A549 (cell line): Measurements from ENCODE around the gene KIF1B.
"Not testable (repeated sequence)": the region's sequence is repeated elsewhere in the genome, so short reads cannot be mapped to it uniquely, and the experiment has no call there.

ENCODE experiments used
- CEBPB ChIP-seq, 2 experiments: fragments of >200 bp in 1 of 2; sonication (Bioruptor Twin) in 1 of 2; formaldehyde crosslinking in 1 of 2; IDR thresholded peaks; 2 replicates each; pipeline ENCODE4 v1.6.1; 2012 to 2016
- POLR2A ChIP-seq: IDR thresholded peaks from 2 replicates; pipeline ENCODE4 v1.6.1; 2012; ENCODE audit warnings: mild to moderate bottlenecking, low read length
- RAD21 ChIP-seq, 2 experiments: fragments of >200 bp in 1 of 2; sonication (Bioruptor Twin) in 1 of 2; formaldehyde crosslinking in 1 of 2; IDR thresholded peaks in 1 of 2; conservative IDR thresholded peaks in 1 of 2; 2 replicates in 1 of 2; 3 replicates in 1 of 2; pipeline ENCODE4 v1.6.1; 2012 to 2018; ENCODE audit warnings: inconsistent platforms in 1 of 2
- SMC3 ChIP-seq: fragments of >200 bp; sonication (Bioruptor Twin); formaldehyde crosslinking; IDR thresholded peaks from 3 replicates; pipeline ENCODE4 v1.6.1; 2018; ENCODE audit warnings: inconsistent platforms
- TP53 ChIP-seq: fragments of 250-450 bp; sonication (Bioruptor Pico); IDR thresholded peaks from 2 replicates; pipeline ENCODE4 v1.5.0; 2021; ENCODE audit warnings: mild to moderate bottlenecking, moderate library complexity
- TF ChIP-seq, protein P1 (sequence below): fragments of >200 bp; sonication (Bioruptor Twin); formaldehyde crosslinking; IDR thresholded peaks from 3 replicates; pipeline ENCODE4 v1.5.1; 2016
- TF ChIP-seq, protein P2 (sequence below): fragments of 200-600 bp; sonication (generic); IDR thresholded peaks from 2 replicates; pipeline ENCODE4 v1.6.1; 2016; ENCODE audit warnings: antibody characterized with exemption, mild to moderate bottlenecking, moderate library complexity

DNA sequence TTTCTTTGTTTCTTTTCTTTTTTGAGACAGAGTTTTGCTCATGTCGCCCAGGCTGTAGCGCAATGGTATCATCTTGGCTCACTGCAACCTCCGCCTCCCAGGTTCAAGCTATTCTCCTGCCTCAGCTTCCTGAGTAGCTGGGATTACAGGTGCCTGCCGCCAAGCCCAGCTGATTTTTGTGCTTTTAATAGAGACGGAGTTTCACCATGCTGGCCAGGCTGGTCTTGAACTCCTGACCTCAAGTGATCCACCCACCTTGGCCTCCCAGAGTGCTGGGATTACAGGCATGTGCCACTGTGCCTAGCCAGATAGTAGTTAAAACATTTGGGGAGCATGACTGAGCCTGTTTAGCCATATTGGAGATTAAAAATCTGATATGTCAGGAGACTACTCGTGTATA lies 10.3 kb downstream of the KIF1B start:
- TF ChIP-seq, protein P1, sequence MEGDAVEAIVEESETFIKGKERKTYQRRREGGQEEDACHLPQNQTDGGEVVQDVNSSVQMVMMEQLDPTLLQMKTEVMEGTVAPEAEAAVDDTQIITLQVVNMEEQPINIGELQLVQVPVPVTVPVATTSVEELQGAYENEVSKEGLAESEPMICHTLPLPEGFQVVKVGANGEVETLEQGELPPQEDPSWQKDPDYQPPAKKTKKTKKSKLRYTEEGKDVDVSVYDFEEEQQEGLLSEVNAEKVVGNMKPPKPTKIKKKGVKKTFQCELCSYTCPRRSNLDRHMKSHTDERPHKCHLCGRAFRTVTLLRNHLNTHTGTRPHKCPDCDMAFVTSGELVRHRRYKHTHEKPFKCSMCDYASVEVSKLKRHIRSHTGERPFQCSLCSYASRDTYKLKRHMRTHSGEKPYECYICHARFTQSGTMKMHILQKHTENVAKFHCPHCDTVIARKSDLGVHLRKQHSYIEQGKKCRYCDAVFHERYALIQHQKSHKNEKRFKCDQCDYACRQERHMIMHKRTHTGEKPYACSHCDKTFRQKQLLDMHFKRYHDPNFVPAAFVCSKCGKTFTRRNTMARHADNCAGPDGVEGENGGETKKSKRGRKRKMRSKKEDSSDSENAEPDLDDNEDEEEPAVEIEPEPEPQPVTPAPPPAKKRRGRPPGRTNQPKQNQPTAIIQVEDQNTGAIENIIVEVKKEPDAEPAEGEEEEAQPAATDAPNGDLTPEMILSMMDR: not testable (repeated sequence)
- TF ChIP-seq CEBPB (IDR thresholded peaks at IDR 0.05); SMC3; POLR2A; RAD21 (conservative IDR thresholded peaks at IDR 0.05 in 1 of 2, IDR thresholded peaks at IDR 0.05 in 1 of 2); TP53 (CRISPR knock-in tag): not testable (repeated sequence)
- TF ChIP-seq, protein P2, sequence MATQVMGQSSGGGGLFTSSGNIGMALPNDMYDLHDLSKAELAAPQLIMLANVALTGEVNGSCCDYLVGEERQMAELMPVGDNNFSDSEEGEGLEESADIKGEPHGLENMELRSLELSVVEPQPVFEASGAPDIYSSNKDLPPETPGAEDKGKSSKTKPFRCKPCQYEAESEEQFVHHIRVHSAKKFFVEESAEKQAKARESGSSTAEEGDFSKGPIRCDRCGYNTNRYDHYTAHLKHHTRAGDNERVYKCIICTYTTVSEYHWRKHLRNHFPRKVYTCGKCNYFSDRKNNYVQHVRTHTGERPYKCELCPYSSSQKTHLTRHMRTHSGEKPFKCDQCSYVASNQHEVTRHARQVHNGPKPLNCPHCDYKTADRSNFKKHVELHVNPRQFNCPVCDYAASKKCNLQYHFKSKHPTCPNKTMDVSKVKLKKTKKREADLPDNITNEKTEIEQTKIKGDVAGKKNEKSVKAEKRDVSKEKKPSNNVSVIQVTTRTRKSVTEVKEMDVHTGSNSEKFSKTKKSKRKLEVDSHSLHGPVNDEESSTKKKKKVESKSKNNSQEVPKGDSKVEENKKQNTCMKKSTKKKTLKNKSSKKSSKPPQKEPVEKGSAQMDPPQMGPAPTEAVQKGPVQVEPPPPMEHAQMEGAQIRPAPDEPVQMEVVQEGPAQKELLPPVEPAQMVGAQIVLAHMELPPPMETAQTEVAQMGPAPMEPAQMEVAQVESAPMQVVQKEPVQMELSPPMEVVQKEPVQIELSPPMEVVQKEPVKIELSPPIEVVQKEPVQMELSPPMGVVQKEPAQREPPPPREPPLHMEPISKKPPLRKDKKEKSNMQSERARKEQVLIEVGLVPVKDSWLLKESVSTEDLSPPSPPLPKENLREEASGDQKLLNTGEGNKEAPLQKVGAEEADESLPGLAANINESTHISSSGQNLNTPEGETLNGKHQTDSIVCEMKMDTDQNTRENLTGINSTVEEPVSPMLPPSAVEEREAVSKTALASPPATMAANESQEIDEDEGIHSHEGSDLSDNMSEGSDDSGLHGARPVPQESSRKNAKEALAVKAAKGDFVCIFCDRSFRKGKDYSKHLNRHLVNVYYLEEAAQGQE: not testable (repeated sequence)
